Heart right ventricle (tissue), 16 donors: Measurements from ENCODE around the gene POP4. TPM values are rescaled to one million over a fixed set of nuclear protein-coding genes. Genes with fewer than 3 reads are reported as not detected.
"Not testable (repeated sequence)": the region's sequence is repeated elsewhere in the genome, so short reads cannot be mapped to it uniquely, and the experiment has no call there.

ENCODE experiments used
- ATAC-seq, 8 donors: fragments of 200-7000 bp; cut with Tn5 transposase; one replicate each; pipeline ENCODE4 v1.9.1; 2020; ENCODE audit warnings: mild to moderate bottlenecking in 8 of 8, moderate library complexity in 8 of 8, moderate number of reproducible peaks in 1 of 8
- DNase-seq, 2 donors: peaks; one replicate each; pipeline ENCODE4 v3.0.0-alpha.2; 2020
- H3K27ac ChIP-seq, 10 donors: fragments of 200-600 bp; sonication (generic) in 2 of 10; one replicate each; pipeline versions ENCODE4 v1.5.0 to v1.8.0; 2020 to 2022; ENCODE audit warnings: mild to moderate bottlenecking in 3 of 10
- H3K27me3 ChIP-seq, 7 donors: fragments of 200-600 bp; one replicate each; pipeline ENCODE4 v1.8.0; 2021 to 2022; ENCODE audit warnings: mild to moderate bottlenecking in 2 of 7
- H3K36me3 ChIP-seq, 9 donors: fragments of 200-600 bp; sonication (generic) in 1 of 9; one replicate each; pipeline versions ENCODE4 v1.5.0 to v1.8.0; 2020 to 2022; ENCODE audit warnings: mild to moderate bottlenecking in 2 of 9
- H3K4me1 ChIP-seq, 9 donors: fragments of 200-600 bp; sonication (generic) in 1 of 9; one replicate each; pipeline versions ENCODE4 v1.5.0 to v1.8.0; 2020 to 2022; ENCODE audit warnings: mild to moderate bottlenecking in 4 of 9
- H3K4me3 ChIP-seq, 10 donors: fragments of 200-600 bp; sonication (generic) in 2 of 10; one replicate each; pipeline versions ENCODE4 v1.5.0 to v1.8.0; 2020 to 2022; ENCODE audit warnings: mild to moderate bottlenecking in 7 of 10, moderate library complexity in 2 of 10
- H3K9me3 ChIP-seq, 11 donors: fragments of 200-600 bp in 10 of 11; sonication (generic) in 2 of 11; one replicate each; pipeline versions ENCODE4 v1.5.0 to v1.8.0; 2013 to 2022; ENCODE audit warnings: mild to moderate bottlenecking in 2 of 11, control low read depth in 1 of 11, moderate library complexity in 1 of 11
- WGBS, 2 donors: extraction: QIAGEN DNeasy Blood & Tissue Kit; methylation state at CpG; one replicate each; pipeline ENCODE4 v1.1.7; 2013; ENCODE audit warnings: inconsistent platforms in 1 of 2; 5-methylcytosine and 5-hydroxymethylcytosine counted together
- intact Hi-C, 10 donors: fragments of 100-400 bp; cut with DNase I; formaldehyde crosslinking; loops; one replicate each; pipeline versions ENCODE4 v1.11.1 to v1.14.2; 2022
- long read RNA-seq, 3 donors: library from polyadenylated mRNA; unstranded; transcript quantifications; one replicate each; pipeline ENCODE4 v2.0.0, GENCODE V29; 2020 to 2021
- polyA plus RNA-seq, 2 donors: library from polyadenylated mRNA; stranded (reverse); fragments of 200-250 nt; gene quantifications; one replicate each; pipeline ENCODE4 v1.2.3, GENCODE V29; 2013
- total RNA-seq, 10 donors: library from RNA; stranded (reverse); fragmentation: NEBNext Ultra II Directional in 3 of 10; extraction: Animal tissue kit (Norgen Biotek cat#: 25700) in 3 of 10; gene quantifications; one replicate each; pipeline versions ENCODE4 v1.2.1 to v1.2.4, GENCODE V29; 2021 to 2023
- TF ChIP-seq, protein P1 (sequence below), 9 donors: fragments of 200-600 bp; sonication (generic) in 2 of 9; IDR thresholded peaks; one replicate each; pipeline versions ENCODE4 v1.5.0 to v1.8.0; 2021 to 2022; ENCODE audit warnings: antibody characterized with exemption in 9 of 9, mild to moderate bottlenecking in 5 of 9, moderate library complexity in 1 of 9
- donor health status: Arrhythmogenic right ventricular cardiomyopathy.
- donor health status: ischemic (EF 13 %, LVEDD 7.1; RV severe dilation, severe dysfunction).
- donor health status: healthy with polysubstance abuse.
- donor health status: DM: no; HTN: yes; CAD: no.
- donor health status: DM: no; HTN: no; CAD: no.
- donor health status: ischemic (EF 25% LVEDD 6.9; RV normal size, moderate dysfunction).
- donor health status: ischemic (EF 25% LVEDD 5.7; RV mildly dilated, moderate dysfunction).
- donor health status: healthy.
- donor health status: DM: yes; HTN: yes; CAD: no.
- donor health status: Ischemic cardiomyopathy.
- donor health status: ischemic (EF 35%, LVEDD 5.7; RV mildly dilated, moderate dysfunction).
- donor health status: nonischemic (EF 11% LVEDD 7.7; RV severe dilation, severe dysfunction).
- donor health status: DM: yes; HTN: yes; CAD: no.
- donor health status: PGD.
- donor health status: ischemic (EF 29% LVEDD 5.4; RV normal size, mild dysfunction).
- donor health status: nonischemic (EF 23%, LVEDD 6.1; RV moderate dilation, normal function).

POP4 gene, protein sequence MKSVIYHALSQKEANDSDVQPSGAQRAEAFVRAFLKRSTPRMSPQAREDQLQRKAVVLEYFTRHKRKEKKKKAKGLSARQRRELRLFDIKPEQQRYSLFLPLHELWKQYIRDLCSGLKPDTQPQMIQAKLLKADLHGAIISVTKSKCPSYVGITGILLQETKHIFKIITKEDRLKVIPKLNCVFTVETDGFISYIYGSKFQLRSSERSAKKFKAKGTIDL
- total RNA-seq (10 to 100 TPM; 46.6 to 61.2 (median 51.7) TPM), polyA plus RNA-seq (100 to 1,000 TPM in 1 of 2 donors, 10 to 100 TPM in 1; 49.4 to 108 TPM)
- long read RNA-seq, donor 1, transcript POP4-202 (7 exons, 3,385 nt), result major isoform, 18 of 21 reads
- long read RNA-seq, donor 1, partial matches to known transcripts, result 1 of 21 reads
- long read RNA-seq, donor 1, other reads (novel, unspliced or antisense), result 1 of 21 reads
- long read RNA-seq, donor 2, transcript POP4-202 (7 exons, 3,385 nt), result major isoform, 15 of 19 reads
- long read RNA-seq, donor 2, partial matches to known transcripts, result 1 of 19 reads
- long read RNA-seq, donor 2, other reads (novel, unspliced or antisense), result 3 of 19 reads
- long read RNA-seq, donor 3, transcript POP4-202 (7 exons, 3,385 nt), result major isoform, 10 of 16 reads
- long read RNA-seq, donor 3, partial matches to known transcripts, result 2 of 16 reads
- long read RNA-seq, donor 3, other reads (novel, unspliced or antisense), result 3 of 16 reads

DNA sequence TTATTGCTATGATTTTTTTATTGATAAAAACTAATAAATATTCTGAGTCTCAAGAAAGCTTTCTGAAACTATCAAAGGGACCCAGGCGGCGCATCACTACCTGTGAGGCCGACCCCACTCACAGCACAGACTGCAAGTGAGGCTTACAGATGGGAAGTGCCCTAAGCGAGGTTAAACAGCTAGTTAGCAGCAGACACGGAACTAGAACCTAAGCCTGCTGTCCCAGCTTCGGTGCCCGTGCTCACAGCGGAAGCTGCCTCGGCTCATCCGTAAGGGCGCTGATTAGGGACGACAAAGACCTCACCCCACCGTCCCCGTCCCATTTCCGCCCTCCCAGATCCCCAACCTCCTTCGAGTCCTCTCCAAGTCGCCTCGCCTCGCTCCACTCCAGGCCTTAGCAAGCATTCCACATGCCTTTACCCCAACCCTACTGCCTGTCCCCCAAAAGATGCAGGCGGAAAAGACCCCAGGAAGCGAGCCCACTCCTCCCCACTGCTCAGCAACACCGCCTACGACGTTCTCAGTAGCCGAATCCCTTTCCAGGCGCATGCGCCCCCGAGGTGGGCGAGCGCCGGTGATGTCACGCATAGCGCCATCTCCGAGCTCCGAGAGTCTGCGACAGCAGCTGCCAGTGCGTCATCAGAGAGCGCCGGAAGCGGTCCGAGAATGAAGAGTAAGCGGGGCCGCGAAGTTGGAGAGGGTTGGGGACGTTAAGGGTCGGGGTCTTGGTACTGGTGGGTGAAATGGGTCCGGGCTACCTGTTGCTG, at the start of gene POP4:
Gene POP4, plus strand, starts transcription at position 631 of the 767 bp plus-strand sequence. Its CDS starts 36 bp downstream, at position 667.
- ATAC-seq (peak; percentile 92 to 98 (median 96)), DNase-seq (peak; percentile 97 to 98)
- H3K4me3 ChIP-seq, result peak within 1 kb of the TSS; percentile 61 to 96 (median 79)
- intact Hi-C loops, result loop anchor here in 3 of 10 donors (1.0 to 10.0 kb wide), 3 partner anchors 59 to 401 kb away; partner anchors contain the start of gene PLEKHF1 (in 2 of the 3)
- TF ChIP-seq, protein P1, sequence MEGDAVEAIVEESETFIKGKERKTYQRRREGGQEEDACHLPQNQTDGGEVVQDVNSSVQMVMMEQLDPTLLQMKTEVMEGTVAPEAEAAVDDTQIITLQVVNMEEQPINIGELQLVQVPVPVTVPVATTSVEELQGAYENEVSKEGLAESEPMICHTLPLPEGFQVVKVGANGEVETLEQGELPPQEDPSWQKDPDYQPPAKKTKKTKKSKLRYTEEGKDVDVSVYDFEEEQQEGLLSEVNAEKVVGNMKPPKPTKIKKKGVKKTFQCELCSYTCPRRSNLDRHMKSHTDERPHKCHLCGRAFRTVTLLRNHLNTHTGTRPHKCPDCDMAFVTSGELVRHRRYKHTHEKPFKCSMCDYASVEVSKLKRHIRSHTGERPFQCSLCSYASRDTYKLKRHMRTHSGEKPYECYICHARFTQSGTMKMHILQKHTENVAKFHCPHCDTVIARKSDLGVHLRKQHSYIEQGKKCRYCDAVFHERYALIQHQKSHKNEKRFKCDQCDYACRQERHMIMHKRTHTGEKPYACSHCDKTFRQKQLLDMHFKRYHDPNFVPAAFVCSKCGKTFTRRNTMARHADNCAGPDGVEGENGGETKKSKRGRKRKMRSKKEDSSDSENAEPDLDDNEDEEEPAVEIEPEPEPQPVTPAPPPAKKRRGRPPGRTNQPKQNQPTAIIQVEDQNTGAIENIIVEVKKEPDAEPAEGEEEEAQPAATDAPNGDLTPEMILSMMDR (IDR thresholded peaks at IDR 0.05), result peak in 1 of 9 donors; percentile 7
- H3K27me3 ChIP-seq, result no peaks in the 10 kb centered on the region
- H3K9me3 ChIP-seq, result no peaks in the 10 kb centered on the region
- H3K4me1 ChIP-seq, result peaks cover 0 to 22% (median 17%) of the 10 kb centered on the region in 9 donors
- peak within 1 kb of the TSS; percentile 76 to 99 (median 92) for H3K27ac ChIP-seq
- WGBS, 2 donors, result 0 to 1% methylated on average over 47 of the region's 47 CpGs
- peaks cover 0 to 25% (median 10%) of the 10 kb centered on the region in 9 donors for H3K36me3 ChIP-seq

DNA sequence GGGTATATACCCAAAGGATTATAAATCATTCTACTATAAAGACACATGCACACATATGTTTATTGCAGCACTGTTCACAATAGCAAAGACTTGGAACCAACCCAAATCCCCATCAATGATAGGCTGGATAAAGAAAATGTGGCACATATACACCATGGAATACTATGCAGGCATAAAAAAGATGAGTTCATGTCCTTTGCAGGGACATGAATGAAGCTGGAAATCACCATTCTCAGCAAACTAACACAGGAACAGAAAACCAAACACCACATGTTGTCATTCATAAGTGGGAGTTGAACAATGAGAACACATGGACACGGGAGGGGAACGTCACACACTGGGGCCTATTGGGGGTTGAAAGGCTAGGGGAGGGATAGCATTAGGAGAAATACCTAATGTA, 47.0 kb upstream of the POP4 start:
- H3K4me1 ChIP-seq, DNase-seq, H3K4me3 ChIP-seq, intact Hi-C loops, H3K36me3 ChIP-seq, ATAC-seq, H3K27ac ChIP-seq: not testable (repeated sequence)
- peaks cover 0 to 14% (median 4%) of the 10 kb centered on the region in 7 donors for H3K27me3 ChIP-seq
- H3K9me3 ChIP-seq, result peaks cover 0 to 64% (median 23%) of the 10 kb centered on the region in 11 donors
- 77 to 85% methylated on average over 2 of the region's 2 CpGs for WGBS, 2 donors

DNA sequence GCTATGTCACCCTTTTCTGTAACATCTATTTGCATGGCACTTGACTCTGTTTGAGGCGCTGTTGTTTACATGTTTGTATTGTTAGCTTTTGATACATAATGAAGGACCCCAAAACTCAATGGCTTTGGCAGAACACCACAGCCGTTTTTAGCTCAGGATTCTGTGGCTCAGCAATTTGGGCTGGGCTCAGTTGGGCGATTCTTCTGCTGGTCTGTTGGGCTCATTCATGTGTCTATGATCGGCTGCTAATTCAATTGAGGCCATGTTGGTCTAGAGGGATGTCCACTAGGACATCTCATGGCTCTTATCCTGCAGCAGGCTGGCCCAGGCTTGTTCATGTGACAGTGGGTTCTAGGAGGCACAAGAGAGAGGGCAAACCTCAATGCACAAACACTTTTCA, 46.3 kb upstream of the POP4 start:
- intact Hi-C loops, result no loop called here
- no peak overlapping the region for H3K4me3 ChIP-seq
- no peaks in the 10 kb centered on the region for H3K4me1 ChIP-seq
- H3K9me3 ChIP-seq, result peaks cover 0 to 57% (median 17%) of the 10 kb centered on the region in 11 donors
- TF ChIP-seq, protein P1 (IDR thresholded peaks at IDR 0.05), result no peak
- H3K27ac ChIP-seq, result no peak overlapping the region
- DNase-seq, result no peak
- WGBS, 2 donors, result 81 to 82% methylated on average over 4 of the region's 4 CpGs
- H3K36me3 ChIP-seq, result no peaks in the 10 kb centered on the region
- H3K27me3 ChIP-seq, result peaks cover 0 to 14% (median 8%) of the 10 kb centered on the region in 7 donors
- no peak for ATAC-seq

DNA sequence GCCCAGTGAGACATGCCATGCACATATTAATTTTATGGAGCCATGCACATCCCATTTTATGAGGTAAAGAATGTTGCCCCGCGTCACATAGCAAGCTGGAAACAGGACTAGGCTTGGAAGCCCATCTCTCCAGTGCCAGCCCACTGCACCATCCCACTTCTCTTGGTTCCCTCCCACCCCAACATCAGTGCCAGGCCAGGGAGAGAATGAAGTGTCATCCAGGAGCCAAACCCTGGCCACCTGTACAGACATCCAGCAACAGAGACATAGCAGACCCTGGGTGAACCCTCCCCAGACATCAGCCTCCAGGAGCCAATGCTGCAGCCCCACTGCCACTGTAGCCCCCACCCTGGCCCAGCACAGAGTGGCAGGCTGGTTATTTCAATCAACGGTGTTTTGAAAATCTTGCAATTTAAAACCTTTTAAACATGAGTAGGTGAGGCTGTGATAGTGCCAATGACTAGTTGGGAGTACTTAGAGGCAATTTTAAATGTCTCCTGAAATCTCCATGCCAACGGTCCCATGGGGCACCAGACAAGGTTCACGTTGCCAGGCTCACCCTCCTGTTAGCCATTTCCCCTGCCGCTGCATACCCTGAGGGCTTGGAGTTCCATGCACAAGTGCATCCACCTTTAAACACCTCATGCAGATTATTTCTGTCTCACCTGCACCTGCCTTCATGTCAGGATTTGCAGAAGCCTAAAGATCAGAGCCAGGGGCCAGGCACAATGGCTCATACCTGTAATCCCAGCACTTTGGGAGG, 45.6 kb upstream of the POP4 start:
- Histone ChIP-seq H3K27ac (no peak overlapping the region), H3K4me3 (no peak overlapping the region), H3K4me1 (no peaks in the 10 kb centered on the region), H3K36me3 (no peaks in the 10 kb centered on the region), H3K9me3 (peaks cover 0 to 50% (median 17%) of the 10 kb centered on the region in 11 donors), H3K27me3 (peaks cover 0 to 20% (median 16%) of the 10 kb centered on the region in 7 donors)
- WGBS, 2 donors, result 80 to 84% methylated on average over 6 of the region's 6 CpGs
- DNase-seq (no peak), ATAC-seq (no peak)
- intact Hi-C loops, result no loop called here
- TF ChIP-seq, protein P1 (IDR thresholded peaks at IDR 0.05), result no peak
